PC-3 (cell line): ENCODE measurements around the gene TXNDC12.

Source experiments
- EZH2 ChIP-seq: fragments of 300-600 bp; sonication (generic); IDR thresholded peaks from one replicate; pipeline ENCODE4 v1.6.1; 2017; ENCODE audit warnings: antibody characterized with exemption, mild to moderate bottlenecking, low read length; ENCODE audit not compliant: unreplicated experiment
- TF ChIP-seq, protein P1 (sequence below): fragments of 300-600 bp; sonication (generic); conservative IDR thresholded peaks from 2 replicates; pipeline ENCODE4 v1.5.1; 2017; ENCODE audit warnings: antibody characterized with exemption, low read depth, mild to moderate bottlenecking, low read length

DNA sequence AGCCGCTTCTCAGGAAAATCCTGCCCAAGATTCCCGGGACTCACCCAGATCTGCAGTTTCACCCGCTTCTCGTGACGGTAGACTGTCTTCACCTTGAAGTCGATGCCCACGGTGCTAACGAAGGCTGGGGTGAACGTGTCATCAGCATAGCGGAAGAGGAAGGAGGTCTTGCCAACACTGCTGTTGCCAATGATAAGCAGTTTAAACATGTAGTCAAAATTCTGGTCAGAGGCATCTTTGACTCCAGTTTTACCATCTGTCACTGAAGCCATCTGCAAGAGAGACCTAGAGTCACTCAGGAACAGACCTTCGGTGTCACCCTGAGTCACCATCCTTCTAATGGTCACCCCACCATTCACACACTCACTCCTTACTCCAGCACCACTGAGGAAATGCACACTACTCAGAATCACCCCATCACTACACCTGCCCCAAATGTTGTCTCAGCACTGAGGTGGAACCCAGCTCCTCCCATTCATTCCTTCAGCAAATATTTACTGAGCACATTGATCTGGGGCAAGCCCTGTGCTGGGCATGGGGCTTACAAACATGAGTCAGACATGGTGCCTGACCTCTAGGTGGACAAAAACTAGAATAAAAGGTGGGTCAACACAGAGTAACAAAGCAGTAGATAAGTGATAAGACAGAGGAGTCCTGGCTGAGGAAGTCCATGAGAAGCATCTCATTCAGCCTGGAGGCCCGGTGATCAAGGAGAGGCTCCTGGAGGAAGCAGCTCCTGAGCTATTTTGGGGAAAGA lies 78.0 kb downstream of the TXNDC12 start:
- TF ChIP-seq, protein P1, sequence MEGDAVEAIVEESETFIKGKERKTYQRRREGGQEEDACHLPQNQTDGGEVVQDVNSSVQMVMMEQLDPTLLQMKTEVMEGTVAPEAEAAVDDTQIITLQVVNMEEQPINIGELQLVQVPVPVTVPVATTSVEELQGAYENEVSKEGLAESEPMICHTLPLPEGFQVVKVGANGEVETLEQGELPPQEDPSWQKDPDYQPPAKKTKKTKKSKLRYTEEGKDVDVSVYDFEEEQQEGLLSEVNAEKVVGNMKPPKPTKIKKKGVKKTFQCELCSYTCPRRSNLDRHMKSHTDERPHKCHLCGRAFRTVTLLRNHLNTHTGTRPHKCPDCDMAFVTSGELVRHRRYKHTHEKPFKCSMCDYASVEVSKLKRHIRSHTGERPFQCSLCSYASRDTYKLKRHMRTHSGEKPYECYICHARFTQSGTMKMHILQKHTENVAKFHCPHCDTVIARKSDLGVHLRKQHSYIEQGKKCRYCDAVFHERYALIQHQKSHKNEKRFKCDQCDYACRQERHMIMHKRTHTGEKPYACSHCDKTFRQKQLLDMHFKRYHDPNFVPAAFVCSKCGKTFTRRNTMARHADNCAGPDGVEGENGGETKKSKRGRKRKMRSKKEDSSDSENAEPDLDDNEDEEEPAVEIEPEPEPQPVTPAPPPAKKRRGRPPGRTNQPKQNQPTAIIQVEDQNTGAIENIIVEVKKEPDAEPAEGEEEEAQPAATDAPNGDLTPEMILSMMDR = no peak
- TF ChIP-seq EZH2 = no peak
